Smooth muscle cell (in vitro differentiated cells): Measurements from ENCODE around the gene ACTL10. TPM values are rescaled to one million over a fixed set of nuclear protein-coding genes. Genes with fewer than 3 reads are reported as not detected.

Experiments
- DNase-seq: peaks from one replicate; lab custom pipeline; 2025; ENCODE audit not compliant: unreplicated experiment; lab: John Stamatoyannopoulos, UW
- H2AFZ ChIP-seq: fragments of 200-600 bp; sonication (generic); 2 replicates; pipeline ENCODE4 v1.6.0; 2016; ENCODE audit warnings: antibody characterized with exemption, low read depth, mild to moderate bottlenecking
- H3F3A ChIP-seq: fragments of 200-600 bp; sonication (generic); 2 replicates; pipeline ENCODE4 v1.6.0; 2017; ENCODE audit warnings: antibody characterized with exemption, low read depth
- H3K27ac ChIP-seq: fragments of 200-600 bp; sonication (generic); 2 replicates; pipeline ENCODE4 v1.5.1; 2016; ENCODE audit warnings: low read depth, mild to moderate bottlenecking
- H3K27me3 ChIP-seq: fragments of 200-600 bp; sonication (generic); 2 replicates; pipeline ENCODE4 v1.6.1; 2016; ENCODE audit warnings: low read depth, mild to moderate bottlenecking
- H3K36me3 ChIP-seq: fragments of 200-600 bp; sonication (generic); 2 replicates; pipeline ENCODE4 v1.5.1; 2016; ENCODE audit warnings: low read depth
- H3K4me1 ChIP-seq: fragments of 200-600 bp; sonication (generic); 2 replicates; pipeline ENCODE4 v1.5.1; 2016; ENCODE audit warnings: low read depth
- H3K4me2 ChIP-seq: fragments of 200-600 bp; sonication (generic); 2 replicates; pipeline ENCODE4 v1.6.0; 2016; ENCODE audit warnings: mild to moderate bottlenecking
- H3K4me3 ChIP-seq: fragments of 200-600 bp; sonication (generic); 2 replicates; pipeline ENCODE4 v1.5.1; 2016; ENCODE audit warnings: mild to moderate bottlenecking
- H3K79me2 ChIP-seq: fragments of 200-600 bp; sonication (generic); 2 replicates; pipeline ENCODE4 v1.6.0; 2016; ENCODE audit warnings: low read depth, mild to moderate bottlenecking
- H3K9ac ChIP-seq: fragments of 200-600 bp; sonication (generic); 2 replicates; pipeline ENCODE4 v1.6.0; 2016; ENCODE audit warnings: low read depth
- H3K9me3 ChIP-seq: fragments of 200-600 bp; sonication (generic); replicated peaks from 2 replicates; pipeline ENCODE4 v1.5.1; 2016; ENCODE audit warnings: low read depth
- H4K20me1 ChIP-seq: fragments of 200-600 bp; sonication (generic); 2 replicates; pipeline ENCODE4 v1.6.0; 2016; ENCODE audit warnings: low read depth
- WGBS: methylation state at CpG from one replicate; pipeline ENCODE4 v1.1.7; 2016; ENCODE audit warnings: low lambda C conversion rate; 5-methylcytosine and 5-hydroxymethylcytosine counted together
- polyA plus RNA-seq: library from polyadenylated mRNA; unstranded; fragments of >200 nt; fragmentation: Nextera tagmentation; extraction: Ambion mirVana; gene quantifications from 2 replicates; pipeline ENCODE4 v1.2.1, GENCODE V29; 2016
- total RNA-seq: library from RNA; depleted of rRNA; stranded (reverse); fragments of >200 nt; gene quantifications from 2 replicates; pipeline ENCODE4 v1.2.3, GENCODE V29; 2014
- TF ChIP-seq, protein P1 (sequence below): fragments of 200-600 bp; sonication (generic); IDR thresholded peaks from 2 replicates; pipeline ENCODE4 v1.5.1; 2017; ENCODE audit warnings: borderline replicate concordance, mild to moderate bottlenecking, antibody characterized with exemption; ENCODE audit not compliant: insufficient read depth, poor library complexity, severe bottlenecking

ACTL10 gene
- total and polyA plus RNA-seq, 2 experiments from 2014 or later, result 0.04 to 0.49 TPM

DNA sequence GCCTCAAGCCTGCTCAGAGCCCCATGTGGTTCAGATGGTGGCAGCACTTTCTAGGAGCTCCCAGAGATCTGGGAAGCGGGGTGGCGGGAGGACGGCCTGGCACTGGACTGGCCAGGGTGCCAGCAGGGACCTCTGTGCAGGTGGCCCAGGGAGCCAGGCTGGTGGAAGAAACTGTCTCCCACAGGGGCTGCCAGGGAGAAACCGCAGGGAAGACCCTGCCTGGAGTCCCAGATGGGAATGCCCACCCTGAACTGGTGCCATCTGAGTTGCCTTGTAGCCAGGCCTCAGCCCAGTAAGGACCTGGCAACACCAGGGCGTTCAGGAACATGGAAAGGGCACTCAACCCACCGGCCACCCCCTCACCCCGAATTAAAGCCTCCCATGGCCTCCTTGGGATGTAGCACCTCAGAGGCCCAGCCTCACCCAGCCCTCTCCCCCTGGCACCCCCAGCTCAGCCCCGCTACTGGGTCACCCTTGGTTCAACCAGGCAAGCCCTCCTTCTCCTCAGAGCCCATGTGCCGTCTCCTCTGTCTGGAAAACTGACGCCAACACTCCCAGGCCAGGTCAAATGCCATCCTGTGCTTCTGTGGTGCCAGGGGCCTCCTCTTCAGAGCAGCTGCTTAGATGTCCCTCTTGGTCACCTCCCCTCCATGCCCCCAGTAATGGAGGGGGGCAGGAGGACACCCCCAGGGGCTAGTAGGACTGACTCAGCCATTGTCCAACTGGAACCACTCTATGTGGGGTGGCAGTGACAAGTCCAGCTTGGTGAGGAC is 10.5 kb upstream of the ACTL10 start:
- H3K4me2 ChIP-seq, result no peak overlapping the region
- H3K9ac ChIP-seq, result no peak overlapping the region
- H3K4me1 ChIP-seq, result no peaks in the 10 kb centered on the region
- WGBS, result 96% methylated on average over 10 of the region's 10 CpGs
- TF ChIP-seq, protein P1, sequence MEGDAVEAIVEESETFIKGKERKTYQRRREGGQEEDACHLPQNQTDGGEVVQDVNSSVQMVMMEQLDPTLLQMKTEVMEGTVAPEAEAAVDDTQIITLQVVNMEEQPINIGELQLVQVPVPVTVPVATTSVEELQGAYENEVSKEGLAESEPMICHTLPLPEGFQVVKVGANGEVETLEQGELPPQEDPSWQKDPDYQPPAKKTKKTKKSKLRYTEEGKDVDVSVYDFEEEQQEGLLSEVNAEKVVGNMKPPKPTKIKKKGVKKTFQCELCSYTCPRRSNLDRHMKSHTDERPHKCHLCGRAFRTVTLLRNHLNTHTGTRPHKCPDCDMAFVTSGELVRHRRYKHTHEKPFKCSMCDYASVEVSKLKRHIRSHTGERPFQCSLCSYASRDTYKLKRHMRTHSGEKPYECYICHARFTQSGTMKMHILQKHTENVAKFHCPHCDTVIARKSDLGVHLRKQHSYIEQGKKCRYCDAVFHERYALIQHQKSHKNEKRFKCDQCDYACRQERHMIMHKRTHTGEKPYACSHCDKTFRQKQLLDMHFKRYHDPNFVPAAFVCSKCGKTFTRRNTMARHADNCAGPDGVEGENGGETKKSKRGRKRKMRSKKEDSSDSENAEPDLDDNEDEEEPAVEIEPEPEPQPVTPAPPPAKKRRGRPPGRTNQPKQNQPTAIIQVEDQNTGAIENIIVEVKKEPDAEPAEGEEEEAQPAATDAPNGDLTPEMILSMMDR, result no peak
- peaks cover 7% of the 10 kb centered on the region for H3F3A ChIP-seq
- H3K4me3 ChIP-seq, result no peak overlapping the region
- no peaks in the 10 kb centered on the region for H4K20me1 ChIP-seq
- H3K27ac ChIP-seq, result no peak overlapping the region
- no peak overlapping the region for H2AFZ ChIP-seq
- H3K27me3 ChIP-seq, result no peaks in the 10 kb centered on the region
- no peaks in the 10 kb centered on the region for H3K9me3 ChIP-seq
- peaks cover 6% of the 10 kb centered on the region for H3K36me3 ChIP-seq
- no peak for DNase-seq
- peaks cover 4% of the 10 kb centered on the region for H3K79me2 ChIP-seq

DNA sequence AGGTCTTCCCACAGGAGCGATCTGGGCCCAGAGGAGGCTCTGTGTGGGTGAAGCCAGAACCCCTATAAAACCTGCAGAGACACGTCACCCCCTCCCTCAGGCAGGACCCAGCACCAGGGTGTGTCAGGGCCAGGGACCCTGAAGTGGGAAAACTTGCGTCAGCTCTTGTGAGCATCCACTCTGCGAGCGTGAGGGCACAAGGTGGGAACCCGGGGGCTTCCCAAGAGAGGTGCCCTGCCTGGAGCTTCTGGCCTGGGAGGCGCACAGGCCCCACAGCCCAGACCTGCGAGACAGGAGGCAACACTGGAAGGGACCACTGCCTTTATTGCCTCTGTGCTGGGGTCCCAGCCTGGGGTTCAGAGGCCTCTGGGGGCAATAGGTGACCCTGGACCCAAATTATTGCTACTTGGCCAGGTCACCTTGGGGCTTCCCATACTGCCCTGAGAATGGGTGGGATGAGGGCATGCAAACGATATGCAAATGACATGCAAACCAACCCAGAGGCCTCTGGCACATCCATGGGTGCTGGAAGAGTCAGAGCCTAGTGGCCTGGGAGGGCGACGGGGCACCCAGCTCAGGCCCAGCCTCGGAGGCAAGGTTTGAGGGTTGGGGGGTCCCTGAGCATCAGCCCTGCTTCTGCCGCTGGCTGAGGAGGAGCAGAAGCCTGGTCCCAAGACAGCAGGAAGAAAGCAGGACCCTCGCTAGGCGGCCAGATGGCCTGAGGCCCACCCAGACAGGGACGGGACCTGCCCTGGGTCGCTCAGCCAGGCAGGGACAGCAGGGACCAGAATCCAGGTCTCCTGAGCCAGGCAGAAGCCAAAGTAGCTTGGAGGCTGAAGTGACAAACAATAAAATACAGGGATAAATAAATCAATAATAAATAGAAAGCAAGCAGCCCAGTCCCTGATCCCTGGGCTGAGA is 9.7 kb upstream of the ACTL10 start:
- Histone ChIP-seq H3K4me2 (no peak overlapping the region), H2AFZ (no peak overlapping the region), H3K36me3 (peaks cover 6% of the 10 kb centered on the region), H3K27me3 (no peaks in the 10 kb centered on the region), H3K27ac (no peak overlapping the region), H3K9ac (no peak overlapping the region), H4K20me1 (no peaks in the 10 kb centered on the region), H3K79me2 (peaks cover 5% of the 10 kb centered on the region), H3F3A (peaks cover 7% of the 10 kb centered on the region), H3K4me3 (no peak overlapping the region), H3K9me3 (no peaks in the 10 kb centered on the region), H3K4me1 (no peaks in the 10 kb centered on the region)
- TF ChIP-seq, protein P1, result no peak
- WGBS, result 96% methylated on average over 17 of the region's 17 CpGs
- DNase-seq, result no peak

DNA sequence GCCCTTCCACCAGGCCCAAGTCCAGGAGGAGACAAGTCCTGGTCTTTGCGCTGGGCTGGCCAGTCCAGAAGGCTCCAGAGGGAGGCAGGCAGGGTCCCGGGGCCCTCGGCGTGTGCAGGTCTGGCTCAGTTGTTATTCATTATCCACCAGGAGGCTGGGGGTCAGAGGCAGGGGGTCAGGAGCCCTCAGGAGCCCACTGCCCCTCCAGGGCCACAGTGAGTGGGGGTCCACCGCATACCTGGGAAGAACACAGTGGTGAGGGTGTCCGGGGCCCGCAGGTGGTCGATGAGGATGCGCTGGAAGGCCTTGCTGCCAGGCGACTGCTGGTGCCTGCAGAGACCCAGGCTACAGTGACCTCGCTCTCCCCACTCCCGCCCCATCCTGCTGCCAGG is 9.0 kb upstream of the ACTL10 start:
- TF ChIP-seq, protein P1, result no peak
- Histone ChIP-seq H3F3A (peaks cover 7% of the 10 kb centered on the region), H3K27ac (no peak overlapping the region), H3K9me3 (no peaks in the 10 kb centered on the region), H3K4me2 (no peak overlapping the region), H3K4me1 (peaks cover under 1% of the 10 kb centered on the region), H3K4me3 (no peak overlapping the region), H3K27me3 (no peaks in the 10 kb centered on the region), H4K20me1 (no peaks in the 10 kb centered on the region), H3K36me3 (peaks cover 6% of the 10 kb centered on the region), H3K9ac (no peak overlapping the region), H2AFZ (no peak overlapping the region), H3K79me2 (peaks cover 5% of the 10 kb centered on the region)
- no peak for DNase-seq
- 99% methylated on average over 12 of the region's 12 CpGs for WGBS
